HepG2 (cell line): ENCODE results near the gene TFPI. TPM values are rescaled to one million over a fixed set of nuclear protein-coding genes. Genes with fewer than 3 reads are reported as not detected.

Source experiments
- AKNA ChIP-seq: sonication (generic); formaldehyde crosslinking; IDR thresholded peaks from 2 replicates; pipeline ENCODE4 v1.4.0; 2020; ENCODE audit warnings: missing genetic modification reagents, borderline replicate concordance
- BATF2 ChIP-seq: sonication (generic); formaldehyde crosslinking; IDR thresholded peaks from 2 replicates; pipeline ENCODE4 v1.8.0; 2022; ENCODE audit warnings: mild to moderate bottlenecking, missing genetic modification reagents, moderate library complexity
- MED1 ChIP-seq: sonication (generic); formaldehyde crosslinking; IDR thresholded peaks from 2 replicates; pipeline ENCODE4 v1.4.0; 2020; ENCODE audit warnings: missing genetic modification reagents
- NFIB ChIP-seq: sonication (generic); formaldehyde crosslinking; IDR thresholded peaks from 2 replicates; pipeline ENCODE4 v1.9.0; 2021; ENCODE audit warnings: missing genetic modification reagents, mild to moderate bottlenecking, borderline replicate concordance
- NONO ChIP-seq, 2 experiments: fragments of 450-650 bp in 1 of 2; sonication (generic) in 1 of 2; formaldehyde crosslinking in 1 of 2; IDR thresholded peaks in 1 of 2; conservative IDR thresholded peaks in 1 of 2; 2 replicates each; pipeline versions ENCODE4 v1.6.1 to v1.8.0; 2017 to 2022; ENCODE audit warnings: mild to moderate bottlenecking in 1 of 2, missing genetic modification reagents in 1 of 2, moderate library complexity in 1 of 2
- POGK ChIP-seq: sonication (generic); formaldehyde crosslinking; conservative IDR thresholded peaks from 2 replicates; pipeline ENCODE4 v1.8.0; 2022; ENCODE audit warnings: mild to moderate bottlenecking, moderate library complexity, missing genetic modification reagents
- ZBTB34 ChIP-seq: sonication (generic); formaldehyde crosslinking; IDR thresholded peaks from 2 replicates; pipeline ENCODE4 v1.8.0; 2022; ENCODE audit warnings: mild to moderate bottlenecking, missing genetic modification reagents
- ZBTB4 ChIP-seq: sonication (generic); formaldehyde crosslinking; IDR thresholded peaks from 2 replicates; pipeline ENCODE4 v1.4.0; 2020; ENCODE audit warnings: missing genetic modification reagents, mild to moderate bottlenecking, borderline replicate concordance
- ZBTB49 ChIP-seq: sonication (generic); formaldehyde crosslinking; IDR thresholded peaks from 2 replicates; pipeline ENCODE4 v1.4.0; 2020; ENCODE audit warnings: missing genetic modification reagents, borderline replicate concordance
- ZFP36L1 ChIP-seq: sonication (generic); formaldehyde crosslinking; IDR thresholded peaks from 2 replicates; pipeline ENCODE4 v1.8.0; 2022; ENCODE audit warnings: mild to moderate bottlenecking, missing genetic modification reagents, moderate library complexity
- polyA plus RNA-seq, 8 experiments: library from polyadenylated mRNA; depleted of rRNA in 3 of 8; stranded (reverse) in 7 of 8; unstranded in 1 of 8; fragments of >200 nt; fragmentation: Illumina TruSeq in 4 of 8; extraction: Trizol in 4 of 8; gene quantifications; 2 replicates each; pipeline versions ENCODE4 v1.2.1 to v1.2.3, GENCODE V29; 2011 to 2016; ENCODE audit warnings: low read depth in 4 of 8, missing spikeins in 1 of 8, mixed read lengths in 1 of 8; ENCODE audit not compliant: insufficient read depth in 1 of 8
- total RNA-seq, 5 experiments: library from RNA; depleted of rRNA; stranded (reverse); fragments of >200 nt; fragmentation: Illumina TruSeq; extraction: Trizol; gene quantifications; 2 replicates each; pipeline ENCODE4 v1.2.3, GENCODE V29; 2016; ENCODE audit warnings: low read depth in 1 of 5

Gene TFPI
- total and polyA plus RNA-seq, 2 of the 13 experiments (the other 11 are each of a cell fraction or from before 2014, with no cell fraction given) = 301 to 436 TPM

GRCh38 chr2:187541086-187542085 lies 12.8 kb downstream of the TFPI start (continued):
- TF ChIP-seq ZBTB4 = no peak
- TF ChIP-seq BATF2 (CRISPR knock-in tag) = no peak
- peak; percentile 85 for TF ChIP-seq POGK (CRISPR knock-in tag)
- TF ChIP-seq AKNA (CRISPR knock-in tag) = no peak
- TF ChIP-seq NFIB (CRISPR knock-in tag) = no peak
- 0 out of 2 replicates have a peak, but pooled peaks have one; percentile 41 for TF ChIP-seq ZBTB49 (CRISPR knock-in tag)
- TF ChIP-seq MED1 = peak; percentile 100
- TF ChIP-seq NONO (IDR thresholded peaks at IDR 0.05) = no peak
- peak; percentile 49; the same call in 1 of the 2 replicates for TF ChIP-seq NONO (CRISPR knock-in tag; conservative IDR thresholded peaks at IDR 0.05)
- 0 out of 2 replicates have a peak, but pooled peaks have one; percentile 70 for TF ChIP-seq ZBTB34 (CRISPR knock-in tag)
- TF ChIP-seq ZFP36L1 (CRISPR knock-in tag) = peak; percentile 53; the same call in 1 of the 2 replicates
